Measurements from ENCODE around the gene KCTD20. TPM values are rescaled to one million over a fixed set of nuclear protein-coding genes. Genes with fewer than 3 reads are reported as not detected.

The KCTD20 gene
- total and polyA plus RNA-seq, 10 of the 15 experiments (the other 5 are each of a cell fraction or from before 2014, with no cell fraction given), result 18.1 to 77.0 (median 50.5) TPM

- no TSS peak for BruUV-seq (replicated peaks)
- peaks cover 5 to 14% of the 10 kb centered on the region in 2 experiments; a peak in 3 of 4 replicates for H3K36me3 ChIP-seq (ENCODE audit: control insufficient read depth in 2 of 2, insufficient read depth in 2 of 2, low read length in 1 of 2)
- H3K27me3 ChIP-seq (replicated peaks in 1 of 2; ENCODE audit: control insufficient read depth in 2 of 2, insufficient read depth in 2 of 2, low read length in 1 of 2), result no peaks in the 10 kb centered on the region
- H2AFZ ChIP-seq (ENCODE audit: control insufficient read depth, low read depth, low read length), result no peak overlapping the region
- intact Hi-C loops (cut with micrococcal nuclease; ENCODE audit: unreplicated experiment) (no loop called here), in situ Hi-C loops (cut with MboI) (no loop called here)
- 100% methylated on average over 3 of the region's 3 CpGs for WGBS (ENCODE audit: insufficient coverage, insufficient replicate concordance, low lambda C conversion rate, missing lambda C conversion rate)
- ChIA-PET POLR2A (no interaction called here), RAD21 (ENCODE audit: unreplicated experiment) (no interaction called here), CTCF (interaction anchor here (0.8 kb wide), 1 partner anchor 20 kb away, joined by 4 read pairs; no protein-coding TSS in a partner anchor), SMC1A (ENCODE audit: uncharacterized antibody, unreplicated experiment) (interaction anchor here (0.6 kb wide), 1 partner anchor 304 kb away, joined by 3 read pairs; no protein-coding TSS in a partner anchor)
- ATAC-seq (no peak), DNase-seq (ENCODE audit: low read depth, low spot score) (no peak), FAIRE-seq (no peak)
- no peak overlapping the region for H3K4me3 ChIP-seq
- H3K27ac ChIP-seq (ENCODE audit: control insufficient read depth, insufficient read depth), result no peak overlapping the region
- H3K79me2 ChIP-seq (ENCODE audit: control insufficient read depth, insufficient read depth, low read length), result no peaks in the 10 kb centered on the region
- no peaks in the 10 kb centered on the region for H4K20me1 ChIP-seq (ENCODE audit: control insufficient read depth, insufficient read depth)
- TF ChIP-seq NRF1 (conservative IDR thresholded peaks at IDR 0.05; ENCODE audit: low read depth, low read length), result no peak
- no peak for TF ChIP-seq SREBF1 (IDR thresholded peaks at IDR 0.05; ENCODE audit: low read length)
- TF ChIP-seq, protein P1, sequence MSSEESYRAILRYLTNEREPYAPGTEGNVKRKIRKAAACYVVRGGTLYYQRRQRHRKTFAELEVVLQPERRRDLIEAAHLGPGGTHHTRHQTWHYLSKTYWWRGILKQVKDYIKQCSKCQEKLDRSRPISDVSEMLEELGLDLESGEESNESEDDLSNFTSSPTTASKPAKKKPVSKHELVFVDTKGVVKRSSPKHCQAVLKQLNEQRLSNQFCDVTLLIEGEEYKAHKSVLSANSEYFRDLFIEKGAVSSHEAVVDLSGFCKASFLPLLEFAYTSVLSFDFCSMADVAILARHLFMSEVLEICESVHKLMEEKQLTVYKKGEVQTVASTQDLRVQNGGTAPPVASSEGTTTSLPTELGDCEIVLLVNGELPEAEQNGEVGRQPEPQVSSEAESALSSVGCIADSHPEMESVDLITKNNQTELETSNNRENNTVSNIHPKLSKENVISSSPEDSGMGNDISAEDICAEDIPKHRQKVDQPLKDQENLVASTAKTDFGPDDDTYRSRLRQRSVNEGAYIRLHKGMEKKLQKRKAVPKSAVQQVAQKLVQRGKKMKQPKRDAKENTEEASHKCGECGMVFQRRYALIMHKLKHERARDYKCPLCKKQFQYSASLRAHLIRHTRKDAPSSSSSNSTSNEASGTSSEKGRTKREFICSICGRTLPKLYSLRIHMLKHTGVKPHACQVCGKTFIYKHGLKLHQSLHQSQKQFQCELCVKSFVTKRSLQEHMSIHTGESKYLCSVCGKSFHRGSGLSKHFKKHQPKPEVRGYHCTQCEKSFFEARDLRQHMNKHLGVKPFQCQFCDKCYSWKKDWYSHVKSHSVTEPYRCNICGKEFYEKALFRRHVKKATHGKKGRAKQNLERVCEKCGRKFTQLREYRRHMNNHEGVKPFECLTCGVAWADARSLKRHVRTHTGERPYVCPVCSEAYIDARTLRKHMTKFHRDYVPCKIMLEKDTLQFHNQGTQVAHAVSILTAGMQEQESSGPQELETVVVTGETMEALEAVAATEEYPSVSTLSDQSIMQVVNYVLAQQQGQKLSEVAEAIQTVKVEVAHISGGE (CRISPR knock-in tag; IDR thresholded peaks at IDR 0.05), result no peak
- TF ChIP-seq IKZF2 (IDR thresholded peaks at IDR 0.05), result no peak
- TF ChIP-seq POLR2AphosphoS2 (IDR thresholded peaks at IDR 0.05; ENCODE audit: low read depth, low read length), result no peak
- H3K4me1 ChIP-seq (ENCODE audit: control insufficient read depth, insufficient read depth, low read length), result no peaks in the 10 kb centered on the region
- H3K4me2 ChIP-seq (ENCODE audit: control insufficient read depth, insufficient read depth), result no peak overlapping the region
- no peaks in the 10 kb centered on the region for H3K9me3 ChIP-seq (replicated peaks; ENCODE audit: control insufficient read depth, insufficient read depth, low read length)
- H3K9ac ChIP-seq (ENCODE audit: control insufficient read depth, insufficient read depth, low read length), result no peak overlapping the region
Observed at GRCh38 chr6:36510365-36510764, 67.6 kb downstream of the KCTD20 start.
